Posterior vena cava (tissue), 2 donors: ENCODE results near the gene SNAPC1. TPM values are rescaled to one million over a fixed set of nuclear protein-coding genes. Genes with fewer than 3 reads are reported as not detected.
"Not testable (repeated sequence)": the region's sequence is repeated elsewhere in the genome, so short reads cannot be mapped to it uniquely, and the experiment has no call there.

Source experiments
- DNase-seq: peaks from one replicate; pipeline ENCODE4 v3.0.0-alpha.2; 2020; ENCODE audit warnings: low spot score
- intact Hi-C, 2 donors: fragments of 100-400 bp; cut with DNase I; formaldehyde crosslinking; loops; one replicate each; pipeline versions ENCODE4 v1.14.1 to v1.14.2; 2022 to 2023
- long read RNA-seq, 2 donors: library from polyadenylated mRNA; unstranded; transcript quantifications; one replicate each; pipeline ENCODE4 v2.0.0, GENCODE V29; 2020 to 2021
- total RNA-seq, 2 donors: library from RNA; stranded (reverse); fragmentation: NEBNext Ultra II Directional; extraction: Animal tissue kit (Norgen Biotek cat#: 25700); gene quantifications; one replicate each; pipeline ENCODE4 v1.2.1, GENCODE V29; 2021
- donor health status: DM: yes; HTN: yes; CAD: no.
- donor health status: DM: yes; HTN: yes; CAD: no.

The SNAPC1 gene
- total RNA-seq = 1 to 10 TPM; 5.3 to 6.8 TPM
- long read RNA-seq, donor 1, partial matches to known transcripts = 0 of 2 reads
- long read RNA-seq, donor 1, other reads (novel, unspliced or antisense) = 0 of 2 reads
- long read RNA-seq, donor 2, transcript SNAPC1-201 (10 exons, 2,656 nt) = major isoform, 8 of 16 reads
- long read RNA-seq, donor 2, partial matches to known transcripts = 7 of 16 reads
- long read RNA-seq, donor 2, other reads (novel, unspliced or antisense) = 1 of 16 reads

GRCh38 chr14:61761959-61762786 lies at the start of gene SNAPC1:
TSS of gene SNAPC1 (plus strand) at chr14:61762420. CDS start at chr14:61762461, 41 bp downstream.
- intact Hi-C loops = loop anchor here in 1 of 2 donors (10.0 kb wide), 1 partner anchor 1903 kb away; no protein-coding TSS in a partner anchor
- peak; percentile 99 for DNase-seq

DNA sequence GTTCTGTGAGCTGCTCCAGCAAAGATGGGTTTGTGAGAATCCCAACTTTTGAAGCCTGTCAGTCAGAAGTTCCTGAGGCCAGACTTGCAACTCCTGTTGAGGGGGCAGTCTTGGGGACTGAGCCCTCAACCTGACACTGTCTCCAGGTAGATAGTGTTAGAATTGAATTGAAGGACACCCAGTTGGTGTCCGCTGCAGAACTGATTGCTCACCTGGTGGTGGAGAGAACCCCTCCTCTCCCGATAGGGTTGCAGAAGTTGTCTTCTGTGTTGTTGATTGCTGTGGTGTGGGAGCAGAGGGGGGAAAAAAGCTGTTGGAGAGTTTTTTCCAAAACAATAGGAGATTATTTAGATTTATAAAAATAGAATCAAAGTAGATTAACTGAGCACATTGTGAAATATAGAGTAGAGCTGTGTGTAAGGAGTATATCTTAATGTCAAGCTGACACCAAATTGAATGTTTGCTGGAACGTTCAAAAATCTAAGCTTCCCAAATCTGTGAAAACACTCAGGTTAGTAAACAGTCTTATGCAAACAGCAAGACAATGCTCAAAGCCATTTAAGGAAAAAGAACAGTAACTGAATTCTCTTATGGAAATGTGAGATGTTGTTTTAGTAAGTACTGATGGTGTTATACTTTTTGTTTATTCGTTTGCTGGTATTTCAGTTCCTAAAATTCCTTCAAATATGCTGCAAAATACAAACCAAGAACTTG lies 48.3 kb upstream of the SNAPC1 start:
- DNase-seq = no peak
- intact Hi-C loops = no loop called here

- DNase-seq = no peak
- intact Hi-C loops = no loop called here
Measured at GRCh38 chr14:61716956-61717355, 45.3 kb upstream of the SNAPC1 start.

- no peak for DNase-seq
- intact Hi-C loops = no loop called here
Measured at GRCh38 chr14:61718039-61718438, 44.2 kb upstream of the SNAPC1 start.

- intact Hi-C loops = no loop called here
- no peak for DNase-seq
Measured at GRCh38 chr14:61719344-61720293, 42.6 kb upstream of the SNAPC1 start.

- intact Hi-C loops = no loop called here
- no peak for DNase-seq
Measured at GRCh38 chr14:61720294-61720661, 41.9 kb upstream of the SNAPC1 start.

DNA sequence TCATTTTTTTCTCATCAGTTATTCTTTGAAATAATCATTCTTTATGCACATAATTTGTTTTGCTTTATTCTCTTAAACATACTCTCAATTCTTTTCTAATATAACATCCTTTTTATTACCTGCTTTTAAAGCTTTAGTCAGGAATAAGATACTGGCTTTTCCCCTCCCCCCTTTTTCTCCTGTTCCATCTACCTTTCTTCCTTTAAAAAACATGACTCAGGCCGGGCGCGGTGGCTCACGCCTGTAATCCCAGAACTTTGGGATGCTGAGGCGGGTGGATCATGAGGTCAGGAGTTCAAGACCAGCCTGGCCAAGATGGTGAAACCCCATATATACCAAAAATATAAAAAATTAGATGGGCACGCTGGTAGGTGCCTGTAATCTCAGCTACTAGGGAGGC lies 41.5 kb upstream of the SNAPC1 start:
- no peak for DNase-seq
- intact Hi-C loops = no loop called here

- DNase-seq = no peak
- intact Hi-C loops = no loop called here
Measured at GRCh38 chr14:61724133-61724532, 38.1 kb upstream of the SNAPC1 start.

DNA sequence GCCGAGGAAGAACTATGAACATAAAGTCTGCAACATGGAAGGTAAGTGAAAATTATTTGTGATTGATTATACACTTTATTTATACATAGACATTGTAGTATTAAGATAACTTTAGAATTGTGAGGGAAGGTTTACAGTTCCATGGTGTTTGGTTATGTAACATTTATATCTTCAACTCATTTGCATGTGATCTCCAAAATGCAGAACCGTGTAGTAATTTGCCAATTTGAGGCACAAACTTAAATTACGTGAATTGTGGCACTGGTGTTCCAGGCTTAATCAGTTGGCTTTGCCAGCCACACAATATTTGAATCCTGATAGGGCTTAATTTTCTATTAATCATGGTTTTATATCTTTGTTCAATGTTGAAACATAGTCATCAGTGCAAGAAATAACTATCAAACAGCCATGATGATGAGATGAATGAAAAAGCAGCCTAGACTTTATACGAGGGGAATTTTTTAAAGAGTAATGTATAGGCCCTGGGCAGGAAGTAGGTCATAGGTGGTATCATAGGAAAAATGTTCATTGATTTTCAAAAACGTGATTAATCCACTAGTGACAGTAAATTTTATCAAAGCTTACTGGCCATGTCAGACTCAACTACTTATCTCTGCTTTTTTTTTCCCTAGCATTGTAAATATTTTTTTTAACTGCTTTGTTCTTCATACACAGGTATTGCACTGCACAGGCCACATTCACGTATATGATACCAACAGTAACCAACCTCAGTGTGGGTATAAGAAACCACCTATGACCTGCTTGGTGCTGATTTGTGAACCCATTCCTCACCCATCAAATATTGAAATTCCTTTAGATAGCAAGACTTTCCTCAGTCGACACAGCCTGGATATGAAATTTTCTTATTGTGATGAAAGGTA lies 35.2 kb upstream of the SNAPC1 start:
- intact Hi-C loops = no loop called here
- DNase-seq = no peak

GRCh38 chr14:61730756-61731373 lies 31.4 kb upstream of the SNAPC1 start:
- intact Hi-C loops = loop anchor here in 1 of 2 donors (10.0 kb wide), 1 partner anchor 266 kb away; no protein-coding TSS in a partner anchor
- no peak for DNase-seq

DNA sequence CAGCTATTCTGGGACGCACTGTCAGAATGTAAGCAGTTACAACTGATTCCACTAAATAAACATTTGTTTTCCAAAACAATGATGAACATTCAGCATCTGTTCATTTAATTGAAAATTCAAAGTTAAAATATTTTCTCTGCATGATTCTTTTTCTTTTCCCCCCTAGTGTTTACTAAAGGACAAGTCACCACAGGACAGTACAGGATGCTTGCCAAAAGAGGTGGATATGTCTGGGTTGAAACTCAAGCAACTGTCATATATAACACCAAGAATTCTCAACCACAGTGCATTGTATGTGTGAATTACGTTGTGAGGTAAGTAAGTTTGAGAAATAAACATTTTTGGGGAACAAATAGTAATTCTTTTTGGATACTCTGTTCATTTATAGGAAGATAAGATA lies 28.2 kb upstream of the SNAPC1 start:
- DNase-seq = no peak
- intact Hi-C loops = loop anchor here in 1 of 2 donors (10.0 kb wide), 1 partner anchor 269 kb away; no protein-coding TSS in a partner anchor

GRCh38 chr14:61736751-61737150 lies 25.5 kb upstream of the SNAPC1 start:
- DNase-seq = no peak
- intact Hi-C loops = loop anchor here in 1 of 2 donors (10.0 kb wide), 1 partner anchor 272 kb away; no protein-coding TSS in a partner anchor

DNA sequence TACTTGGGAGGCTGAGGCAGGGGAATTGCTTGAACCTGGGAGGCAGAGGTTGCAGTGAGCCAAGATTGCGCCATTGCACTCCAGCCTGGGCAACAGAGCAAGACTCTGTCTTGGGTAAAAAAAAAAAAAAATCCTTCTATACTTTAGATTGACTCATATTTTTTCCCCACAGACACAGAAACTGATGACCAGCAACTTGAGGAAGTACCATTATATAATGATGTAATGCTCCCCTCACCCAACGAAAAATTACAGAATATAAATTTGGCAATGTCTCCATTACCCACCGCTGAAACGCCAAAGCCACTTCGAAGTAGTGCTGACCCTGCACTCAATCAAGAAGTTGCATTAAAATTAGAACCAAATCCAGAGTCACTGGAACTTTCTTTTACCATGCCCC lies 24.3 kb upstream of the SNAPC1 start:
- intact Hi-C loops = loop anchor here in 1 of 2 donors (10.0 kb wide), 1 partner anchor 273 kb away; no protein-coding TSS in a partner anchor
- no peak for DNase-seq

DNA sequence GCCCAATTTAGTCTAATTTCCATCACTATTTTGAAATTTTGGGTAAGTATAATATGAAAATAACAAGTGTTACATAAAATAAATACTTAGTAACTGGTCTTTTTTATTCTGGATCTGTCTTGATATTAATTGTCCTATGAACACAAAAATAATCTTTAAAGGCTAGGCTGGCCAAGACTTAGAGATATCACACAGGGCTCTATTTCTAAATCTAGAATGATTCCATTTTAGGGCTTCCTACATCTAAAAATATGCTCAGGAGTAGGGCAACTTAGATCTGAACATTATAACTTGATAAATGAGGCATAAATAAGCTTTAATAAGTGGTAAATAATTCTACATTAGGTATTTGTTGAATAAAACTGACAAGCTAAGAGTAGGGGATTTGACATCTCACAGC lies 23.1 kb upstream of the SNAPC1 start:
- intact Hi-C loops = loop anchor here in 1 of 2 donors (10.0 kb wide), 1 partner anchor 274 kb away; no protein-coding TSS in a partner anchor
- no peak for DNase-seq

DNA sequence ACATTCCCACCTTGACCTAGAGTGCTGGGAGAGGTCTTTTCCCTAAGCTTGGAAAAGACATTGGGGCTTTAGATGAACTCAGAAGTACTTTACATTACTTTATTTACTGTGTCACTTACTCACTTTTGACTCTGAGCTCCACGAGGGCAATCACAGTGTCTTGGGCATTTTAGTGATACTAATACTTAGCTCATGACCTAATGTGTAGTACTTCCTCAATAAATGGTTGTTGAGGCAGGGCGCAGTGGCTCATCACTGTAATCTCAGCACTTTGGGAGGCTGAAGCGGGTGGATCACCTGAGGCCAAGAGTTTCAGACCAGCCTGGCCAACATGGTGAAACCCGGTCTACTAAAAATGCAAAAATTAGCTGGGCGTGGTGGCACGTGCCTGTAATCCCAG lies 19.8 kb upstream of the SNAPC1 start:
- intact Hi-C loops = loop anchor here in 1 of 2 donors (5.0 kb wide), 1 partner anchor 1130 kb away; no protein-coding TSS in a partner anchor

DNA sequence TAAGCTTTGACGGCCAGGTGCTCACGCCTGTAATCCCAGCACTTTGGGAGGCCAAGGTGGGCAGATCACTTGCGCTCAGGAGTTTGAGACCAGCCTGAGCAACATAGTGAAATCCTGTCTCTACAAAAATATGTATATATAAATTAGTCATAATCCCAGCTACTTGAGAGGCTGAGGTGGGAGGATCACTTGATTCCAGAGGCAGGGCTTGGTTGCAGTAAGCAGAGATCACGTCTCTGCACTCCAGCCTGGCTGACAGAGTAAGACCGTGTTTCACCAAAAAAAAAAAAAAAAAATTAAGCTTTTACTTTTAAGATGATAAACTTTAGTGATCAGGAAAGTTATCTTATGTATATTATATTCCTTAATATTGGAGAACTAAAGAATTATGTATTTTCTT lies 18.0 kb upstream of the SNAPC1 start:
- DNase-seq = no peak
- intact Hi-C loops = loop anchor here in 1 of 2 donors (5.0 kb wide), 1 partner anchor 1132 kb away; no protein-coding TSS in a partner anchor

More for the DNA sequence above, 19.8 kb upstream of the SNAPC1 start:
- DNase-seq = no peak

- DNase-seq, intact Hi-C loops: not testable (repeated sequence)
Measured at GRCh38 chr14:61746346-61746745, 15.9 kb upstream of the SNAPC1 start.
